GM23338 (cell line): ENCODE results near the gene MRPL34. TPM values are rescaled to one million over a fixed set of nuclear protein-coding genes. Genes with fewer than 3 reads are reported as not detected.

Experiments
- ATAC-seq: fragments of 200-7000 bp; cut with Tn5 transposase; 3 replicates; pipeline ENCODE4 v1.9.1; 2020
- DNase-seq: peaks from one replicate; pipeline ENCODE4 v3.0.0-alpha.2; 2015; ENCODE audit warnings: low spot score
- H2AFZ ChIP-seq: fragments of 200-600 bp; sonication (generic); 2 replicates; pipeline ENCODE4 v1.8.0; 2016; ENCODE audit warnings: antibody characterized with exemption, mild to moderate bottlenecking, moderate library complexity
- H3F3A ChIP-seq: fragments of 200-600 bp; sonication (generic); replicated peaks from 2 replicates; pipeline ENCODE4 v1.8.0; 2017; ENCODE audit warnings: antibody characterized with exemption, mixed run types, low read depth
- H3K27ac ChIP-seq: fragments of 200-600 bp; sonication (generic); 2 replicates; pipeline ENCODE4 v1.6.1; 2016; ENCODE audit warnings: low read depth
- H3K27me3 ChIP-seq: fragments of 200-600 bp; sonication (generic); 2 replicates; pipeline ENCODE4 v1.8.0; 2016; ENCODE audit warnings: mild to moderate bottlenecking, mixed run types, moderate library complexity; ENCODE audit not compliant: insufficient read depth
- H3K36me3 ChIP-seq: fragments of 200-600 bp; sonication (generic); 2 replicates; pipeline ENCODE4 v1.8.0; 2016; ENCODE audit warnings: mild to moderate bottlenecking; ENCODE audit not compliant: insufficient read depth
- H3K4me1 ChIP-seq: fragments of 200-600 bp; sonication (generic); 2 replicates; pipeline ENCODE4 v1.8.0; 2016; ENCODE audit warnings: mild to moderate bottlenecking, moderate library complexity; ENCODE audit not compliant: insufficient read depth
- H3K4me2 ChIP-seq: fragments of 200-600 bp; sonication (generic); 2 replicates; pipeline ENCODE4 v1.7.1; 2017; ENCODE audit warnings: mixed run types
- H3K4me3 ChIP-seq: fragments of 200-600 bp; sonication (generic); 2 replicates; pipeline ENCODE4 v1.6.1; 2016; ENCODE audit warnings: mixed run types
- H3K79me2 ChIP-seq: fragments of 200-600 bp; sonication (generic); replicated peaks from 2 replicates; pipeline ENCODE4 v1.8.0; 2017; ENCODE audit warnings: mild to moderate bottlenecking; ENCODE audit not compliant: insufficient read depth
- H3K9me2 ChIP-seq: fragments of 200-600 bp; sonication (generic); 2 replicates; pipeline ENCODE4 v1.8.0; 2017; ENCODE audit not compliant: insufficient read depth
- H4K20me1 ChIP-seq: fragments of 200-600 bp; sonication (generic); replicated peaks from 2 replicates; pipeline ENCODE4 v1.8.0; 2017; ENCODE audit warnings: mild to moderate bottlenecking; ENCODE audit not compliant: insufficient read depth
- H3K27ac Mint-ChIP-seq: 2 replicates; pipeline ENCODE4 v1.8.0; 2020; ENCODE audit warnings: inconsistent platforms, mild to moderate bottlenecking, moderate library complexity, mixed read lengths
- H3K27me3 Mint-ChIP-seq: 3 replicates; pipeline ENCODE4 v1.8.0; 2022; ENCODE audit warnings: low read depth, mild to moderate bottlenecking, moderate library complexity, mixed read lengths, inconsistent platforms; ENCODE audit not compliant: insufficient read depth, poor library complexity
- H3K36me3 Mint-ChIP-seq: 3 replicates; pipeline ENCODE4 v1.8.0; 2021; ENCODE audit warnings: low read depth, mild to moderate bottlenecking, inconsistent platforms, moderate library complexity, mixed read lengths
- H3K4me1 Mint-ChIP-seq: 3 replicates; pipeline ENCODE4 v1.8.0; 2020; ENCODE audit warnings: mild to moderate bottlenecking, inconsistent platforms, mixed read lengths
- H3K4me3 Mint-ChIP-seq: 3 replicates; pipeline ENCODE4 v1.8.0; 2021; ENCODE audit warnings: moderate library complexity, mild to moderate bottlenecking, inconsistent platforms, mixed read lengths
- H3K9me3 Mint-ChIP-seq: 3 replicates; pipeline ENCODE4 v1.8.0; 2020; ENCODE audit warnings: moderate library complexity, mild to moderate bottlenecking, inconsistent platforms, mixed read lengths
- ZNF331 ChIP-seq: fragments of 250-450 bp; sonication (Bioruptor Pico); IDR thresholded peaks from 2 replicates; pipeline ENCODE4 v1.5.0; 2020; ENCODE audit warnings: low read depth, mild to moderate bottlenecking, moderate library complexity
- polyA plus RNA-seq: library from polyadenylated mRNA; unstranded; fragments of >200 nt; fragmentation: Nextera tagmentation; extraction: Ambion mirVana; gene quantifications from 2 replicates; pipeline ENCODE4 v1.2.1, GENCODE V29; 2016
- total RNA-seq: library from RNA; depleted of rRNA; stranded (reverse); fragments of >200 nt; shearing (Covaris generic); gene quantifications from 2 replicates; pipeline ENCODE4 v1.2.3, GENCODE V29; 2014
- TF ChIP-seq, protein P1 (sequence below), 2 experiments: fragments of 200-600 bp in 1 of 2; sonication (generic) in 1 of 2; conservative IDR thresholded peaks; 2 replicates each; pipeline versions ENCODE4 v1.5.1 to v1.6.1; 2016 to 2017; ENCODE audit warnings: antibody characterized with exemption in 2 of 2, low read depth in 2 of 2, mild to moderate bottlenecking in 2 of 2, moderate library complexity in 1 of 2
- TF ChIP-seq, protein P2 (sequence below): IDR thresholded peaks from one replicate; pipeline ENCODE4 v1.6.1; 2018; ENCODE audit warnings: antibody characterized with exemption; ENCODE audit not compliant: unreplicated experiment

The MRPL34 gene
- total and polyA plus RNA-seq, 2 experiments from 2014 or later: 59.9 to 266 TPM

DNA sequence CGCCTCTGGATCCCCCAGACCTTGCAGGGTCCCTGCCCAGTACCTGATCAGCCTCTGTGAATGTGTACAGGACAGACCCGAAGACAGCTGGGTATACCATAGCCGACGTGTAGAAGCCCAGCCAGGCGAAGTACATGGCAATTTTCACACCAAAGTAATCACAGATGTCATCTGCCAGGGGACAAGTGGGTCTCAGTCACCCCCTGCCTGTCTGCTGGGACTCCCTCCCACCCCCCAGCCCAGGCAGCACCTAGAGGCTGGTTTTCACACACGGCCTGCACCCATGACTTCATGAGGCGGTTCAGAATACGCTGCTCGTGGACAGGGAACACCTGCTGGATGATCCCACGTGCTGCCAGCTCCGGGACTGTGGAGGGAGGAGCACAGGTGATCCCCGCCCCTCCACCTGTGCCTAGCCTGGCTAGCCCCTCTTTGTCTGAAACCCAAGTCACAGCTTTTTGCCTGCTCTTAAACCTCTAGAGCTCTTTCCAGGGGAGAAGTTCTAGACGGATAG lies 25.4 kb downstream of the MRPL34 start:
- no peak for ATAC-seq
- no peak for DNase-seq
- H3K36me3 ChIP-seq: no peaks in the 10 kb centered on the region
- no peaks in the 10 kb centered on the region for H4K20me1 ChIP-seq
- no peak overlapping the region for H2AFZ ChIP-seq
- H3K4me3 ChIP-seq: no peak overlapping the region
- peak overlapping the region; percentile 44; the same call in 1 of the 3 replicates for H3K4me3 Mint-ChIP-seq
- no peaks in the 10 kb centered on the region for H3K79me2 ChIP-seq
- no peaks in the 10 kb centered on the region for H3K9me2 ChIP-seq
- H3K27ac ChIP-seq: no peak overlapping the region
- H3K9me3 Mint-ChIP-seq: peaks cover 5% of the 10 kb centered on the region; the same call in 2 of the 3 replicates
- H3K27me3 Mint-ChIP-seq: peaks cover 22% of the 10 kb centered on the region
- H3K36me3 Mint-ChIP-seq: peaks cover 18% of the 10 kb centered on the region
- H3K27ac Mint-ChIP-seq: no peak overlapping the region
- peaks cover 9% of the 10 kb centered on the region; the same call in 1 of the 2 replicates for H3K27me3 ChIP-seq
- H3K4me1 ChIP-seq: peaks cover 13% of the 10 kb centered on the region
- TF ChIP-seq, protein P1, sequence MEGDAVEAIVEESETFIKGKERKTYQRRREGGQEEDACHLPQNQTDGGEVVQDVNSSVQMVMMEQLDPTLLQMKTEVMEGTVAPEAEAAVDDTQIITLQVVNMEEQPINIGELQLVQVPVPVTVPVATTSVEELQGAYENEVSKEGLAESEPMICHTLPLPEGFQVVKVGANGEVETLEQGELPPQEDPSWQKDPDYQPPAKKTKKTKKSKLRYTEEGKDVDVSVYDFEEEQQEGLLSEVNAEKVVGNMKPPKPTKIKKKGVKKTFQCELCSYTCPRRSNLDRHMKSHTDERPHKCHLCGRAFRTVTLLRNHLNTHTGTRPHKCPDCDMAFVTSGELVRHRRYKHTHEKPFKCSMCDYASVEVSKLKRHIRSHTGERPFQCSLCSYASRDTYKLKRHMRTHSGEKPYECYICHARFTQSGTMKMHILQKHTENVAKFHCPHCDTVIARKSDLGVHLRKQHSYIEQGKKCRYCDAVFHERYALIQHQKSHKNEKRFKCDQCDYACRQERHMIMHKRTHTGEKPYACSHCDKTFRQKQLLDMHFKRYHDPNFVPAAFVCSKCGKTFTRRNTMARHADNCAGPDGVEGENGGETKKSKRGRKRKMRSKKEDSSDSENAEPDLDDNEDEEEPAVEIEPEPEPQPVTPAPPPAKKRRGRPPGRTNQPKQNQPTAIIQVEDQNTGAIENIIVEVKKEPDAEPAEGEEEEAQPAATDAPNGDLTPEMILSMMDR (conservative IDR thresholded peaks at IDR 0.05; ENCODE audit: low read depth in 2 of 2): no peak
- no peak for TF ChIP-seq ZNF331 (CRISPR knock-in tag)
- H3F3A ChIP-seq: peaks cover 30% of the 10 kb centered on the region
- H3K4me2 ChIP-seq: no peak overlapping the region
- peaks cover 27% of the 10 kb centered on the region for H3K4me1 Mint-ChIP-seq

DNA sequence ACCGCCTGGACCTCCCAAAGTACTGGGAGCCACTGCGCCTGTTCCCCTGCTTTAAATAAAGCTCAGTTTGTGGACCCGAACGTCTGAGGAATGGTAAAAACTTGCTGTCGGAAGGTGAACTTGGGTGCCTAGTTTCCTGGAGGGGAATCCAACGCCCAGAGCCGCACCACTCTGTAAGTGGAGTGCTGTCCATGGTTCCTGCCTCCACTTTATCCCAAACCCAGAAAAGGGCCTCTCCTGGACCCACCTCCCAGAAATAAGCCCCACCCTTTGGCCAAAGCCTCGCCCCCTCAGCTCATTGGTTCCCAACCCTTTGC lies 26.6 kb downstream of the MRPL34 start:
- no peaks in the 10 kb centered on the region for H3K36me3 ChIP-seq
- peaks cover 19% of the 10 kb centered on the region for H3K27me3 Mint-ChIP-seq
- no peak overlapping the region for H2AFZ ChIP-seq
- peaks cover 9% of the 10 kb centered on the region; the same call in 1 of the 2 replicates for H3K27me3 ChIP-seq
- H3K4me2 ChIP-seq: no peak overlapping the region
- no peak overlapping the region for H3K4me3 ChIP-seq
- peaks cover 2% of the 10 kb centered on the region; the same call in 1 of the 2 replicates for H3K4me1 ChIP-seq
- peaks cover 22% of the 10 kb centered on the region for H3K4me1 Mint-ChIP-seq
- DNase-seq (no peak), ATAC-seq (no peak)
- H4K20me1 ChIP-seq: no peaks in the 10 kb centered on the region
- H3K27ac ChIP-seq: no peak overlapping the region
- peaks cover 5% of the 10 kb centered on the region; the same call in 2 of the 3 replicates for H3K9me3 Mint-ChIP-seq
- no peak overlapping the region for H3K4me3 Mint-ChIP-seq
- H3K79me2 ChIP-seq: no peaks in the 10 kb centered on the region
- H3K36me3 Mint-ChIP-seq: peaks cover 18% of the 10 kb centered on the region
- H3F3A ChIP-seq: peaks cover 20% of the 10 kb centered on the region
- TF ChIP-seq, protein P2, sequence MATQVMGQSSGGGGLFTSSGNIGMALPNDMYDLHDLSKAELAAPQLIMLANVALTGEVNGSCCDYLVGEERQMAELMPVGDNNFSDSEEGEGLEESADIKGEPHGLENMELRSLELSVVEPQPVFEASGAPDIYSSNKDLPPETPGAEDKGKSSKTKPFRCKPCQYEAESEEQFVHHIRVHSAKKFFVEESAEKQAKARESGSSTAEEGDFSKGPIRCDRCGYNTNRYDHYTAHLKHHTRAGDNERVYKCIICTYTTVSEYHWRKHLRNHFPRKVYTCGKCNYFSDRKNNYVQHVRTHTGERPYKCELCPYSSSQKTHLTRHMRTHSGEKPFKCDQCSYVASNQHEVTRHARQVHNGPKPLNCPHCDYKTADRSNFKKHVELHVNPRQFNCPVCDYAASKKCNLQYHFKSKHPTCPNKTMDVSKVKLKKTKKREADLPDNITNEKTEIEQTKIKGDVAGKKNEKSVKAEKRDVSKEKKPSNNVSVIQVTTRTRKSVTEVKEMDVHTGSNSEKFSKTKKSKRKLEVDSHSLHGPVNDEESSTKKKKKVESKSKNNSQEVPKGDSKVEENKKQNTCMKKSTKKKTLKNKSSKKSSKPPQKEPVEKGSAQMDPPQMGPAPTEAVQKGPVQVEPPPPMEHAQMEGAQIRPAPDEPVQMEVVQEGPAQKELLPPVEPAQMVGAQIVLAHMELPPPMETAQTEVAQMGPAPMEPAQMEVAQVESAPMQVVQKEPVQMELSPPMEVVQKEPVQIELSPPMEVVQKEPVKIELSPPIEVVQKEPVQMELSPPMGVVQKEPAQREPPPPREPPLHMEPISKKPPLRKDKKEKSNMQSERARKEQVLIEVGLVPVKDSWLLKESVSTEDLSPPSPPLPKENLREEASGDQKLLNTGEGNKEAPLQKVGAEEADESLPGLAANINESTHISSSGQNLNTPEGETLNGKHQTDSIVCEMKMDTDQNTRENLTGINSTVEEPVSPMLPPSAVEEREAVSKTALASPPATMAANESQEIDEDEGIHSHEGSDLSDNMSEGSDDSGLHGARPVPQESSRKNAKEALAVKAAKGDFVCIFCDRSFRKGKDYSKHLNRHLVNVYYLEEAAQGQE: peak; percentile 70
- TF ChIP-seq ZNF331 (CRISPR knock-in tag): no peak
- H3K9me2 ChIP-seq: no peaks in the 10 kb centered on the region
- H3K27ac Mint-ChIP-seq: no peak overlapping the region
